Epithelial cell of esophagus (primary cell): ENCODE measurements around the gene EAF2.
A peak's percentile ranks its signal among the peaks of the same experiment; 100 is the strongest.

Experiments
- DNase-seq: peaks from one replicate; pipeline ENCODE4 v3.0.0; 2010; ENCODE audit warnings: low read depth
- H3K4me3 ChIP-seq: 2 replicates; pipeline ENCODE4 v1.5.1; 2011; ENCODE audit warnings: mild to moderate bottlenecking, low read length, control low read depth
- TF ChIP-seq, protein P1 (sequence below): IDR thresholded peaks from 2 replicates; pipeline ENCODE4 v1.5.1; 2011; ENCODE audit warnings: low read depth, mild to moderate bottlenecking, low read length, control low read depth, inconsistent platforms; ENCODE audit not compliant: insufficient read depth; ENCODE audit errors: missing control alignments

The EAF2 gene

GRCh38 chr3:121883507-121883906 is 48.5 kb downstream of the EAF2 start:
- no peak overlapping the region for H3K4me3 ChIP-seq
- TF ChIP-seq, protein P1, sequence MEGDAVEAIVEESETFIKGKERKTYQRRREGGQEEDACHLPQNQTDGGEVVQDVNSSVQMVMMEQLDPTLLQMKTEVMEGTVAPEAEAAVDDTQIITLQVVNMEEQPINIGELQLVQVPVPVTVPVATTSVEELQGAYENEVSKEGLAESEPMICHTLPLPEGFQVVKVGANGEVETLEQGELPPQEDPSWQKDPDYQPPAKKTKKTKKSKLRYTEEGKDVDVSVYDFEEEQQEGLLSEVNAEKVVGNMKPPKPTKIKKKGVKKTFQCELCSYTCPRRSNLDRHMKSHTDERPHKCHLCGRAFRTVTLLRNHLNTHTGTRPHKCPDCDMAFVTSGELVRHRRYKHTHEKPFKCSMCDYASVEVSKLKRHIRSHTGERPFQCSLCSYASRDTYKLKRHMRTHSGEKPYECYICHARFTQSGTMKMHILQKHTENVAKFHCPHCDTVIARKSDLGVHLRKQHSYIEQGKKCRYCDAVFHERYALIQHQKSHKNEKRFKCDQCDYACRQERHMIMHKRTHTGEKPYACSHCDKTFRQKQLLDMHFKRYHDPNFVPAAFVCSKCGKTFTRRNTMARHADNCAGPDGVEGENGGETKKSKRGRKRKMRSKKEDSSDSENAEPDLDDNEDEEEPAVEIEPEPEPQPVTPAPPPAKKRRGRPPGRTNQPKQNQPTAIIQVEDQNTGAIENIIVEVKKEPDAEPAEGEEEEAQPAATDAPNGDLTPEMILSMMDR: peak; percentile 56
- peak; percentile 72 for DNase-seq

GRCh38 chr3:121885386-121885785 is 50.4 kb downstream of the EAF2 start:
- TF ChIP-seq, protein P1: no peak
- H3K4me3 ChIP-seq: no peak overlapping the region
- no peak for DNase-seq

DNA sequence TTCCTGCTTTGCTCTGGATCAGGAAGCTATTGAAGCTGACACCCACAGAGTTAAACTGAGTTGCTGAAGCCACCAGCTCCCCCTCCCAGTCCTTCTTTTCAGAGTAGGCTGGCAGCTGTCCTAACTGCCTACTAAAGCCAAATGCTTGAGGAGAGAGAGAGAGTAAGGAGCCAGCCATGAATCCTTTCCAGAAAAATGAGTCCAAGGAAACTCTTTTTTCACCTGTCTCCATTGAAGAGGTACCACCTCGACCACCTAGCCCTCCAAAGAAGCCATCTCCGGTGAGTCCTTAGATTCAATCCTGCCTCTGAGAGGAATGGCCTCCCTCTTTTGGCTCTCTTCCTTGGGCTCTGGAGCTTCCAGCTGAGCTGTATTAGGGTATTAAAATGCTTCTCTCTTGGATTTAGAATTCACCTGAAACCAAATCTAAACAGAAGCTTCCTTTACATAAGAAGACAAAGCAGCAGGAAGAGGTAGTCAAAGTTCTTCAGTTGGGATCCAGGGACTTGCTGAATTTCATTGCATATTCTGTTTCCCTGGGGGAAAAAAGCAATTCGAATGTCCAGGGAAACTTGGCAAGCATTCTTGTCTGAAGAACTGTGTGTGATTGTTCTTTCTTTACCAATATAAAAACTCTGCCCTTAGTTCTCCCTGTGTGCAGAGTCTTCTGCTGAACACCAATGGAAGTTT is 59.4 kb downstream of the EAF2 start, which contains the start of gene SLC15A2:
TSS of gene SLC15A2 (plus strand) at position 101 of the 690 bp plus-strand sequence. CDS start at position 177, 76 bp downstream.
- TF ChIP-seq, protein P1: no peak
- no peak for DNase-seq
- no peak within 1 kb of the TSS for H3K4me3 ChIP-seq

GRCh38 chr3:121895121-121895520 is 60.1 kb downstream of the EAF2 start:
- DNase-seq: peak; percentile 83
- no peak overlapping the region for H3K4me3 ChIP-seq
- TF ChIP-seq, protein P1: no peak

GRCh38 chr3:121895736-121896135 is 60.7 kb downstream of the EAF2 start:
- no peak for DNase-seq
- no peak overlapping the region for H3K4me3 ChIP-seq
- TF ChIP-seq, protein P1: no peak

DNA sequence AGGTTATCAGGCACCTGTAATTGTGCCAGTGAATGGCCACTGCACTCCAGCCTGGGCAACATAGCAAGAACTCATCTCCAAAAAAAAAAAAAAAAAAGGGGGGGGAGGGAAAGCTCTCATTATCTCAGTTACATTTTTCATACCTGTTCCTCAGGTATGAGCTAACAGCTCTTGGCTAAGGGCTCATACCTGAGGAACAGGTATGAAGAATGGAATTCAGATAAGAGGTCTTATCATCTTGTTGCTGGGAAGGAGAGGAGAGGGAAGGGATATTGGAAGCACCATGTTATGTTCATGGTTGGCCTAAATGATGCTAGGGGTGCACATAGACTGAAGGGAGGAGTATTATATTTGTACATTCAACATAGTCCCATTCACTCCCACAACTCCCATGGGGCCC is 61.8 kb downstream of the EAF2 start:
- peak; percentile 60 for DNase-seq
- no peak overlapping the region for H3K4me3 ChIP-seq
- TF ChIP-seq, protein P1: no peak

DNA sequence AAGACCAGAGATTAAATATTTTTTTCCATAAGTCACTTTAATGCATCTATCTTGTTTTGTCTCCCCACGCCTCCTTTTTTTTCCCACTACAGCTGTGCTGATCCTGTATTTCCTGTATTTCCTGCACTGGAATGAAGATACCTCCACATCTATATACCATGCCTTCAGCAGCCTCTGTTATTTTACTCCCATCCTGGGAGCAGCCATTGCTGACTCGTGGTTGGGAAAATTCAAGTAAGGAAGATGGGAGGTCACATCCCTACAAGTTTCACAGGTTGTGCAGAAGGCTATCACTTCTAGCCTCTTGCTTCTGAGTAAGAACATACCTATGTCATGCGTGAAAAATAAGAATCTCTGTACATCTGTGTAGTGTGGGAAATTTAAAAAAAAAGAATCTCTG is 62.3 kb downstream of the EAF2 start:
- peak; percentile 75 for DNase-seq
- TF ChIP-seq, protein P1: no peak
- H3K4me3 ChIP-seq: no peak overlapping the region
